H1 (cell line): ENCODE measurements around the gene SLC12A8. TPM values are rescaled to one million over a fixed set of nuclear protein-coding genes. Genes with fewer than 3 reads are reported as not detected.

ENCODE experiments used
- CTCF ChIA-PET: fragments of 300-600 bp; sonication (Branson Sonifier 250); formaldehyde crosslinking; loops from one replicate; lab custom pipeline; 2021; ENCODE audit not compliant: partially characterized antibody; lab: Charles Lee
- POLR2A ChIA-PET: fragments of 300-600 bp; sonication (Branson Sonifier 250); formaldehyde crosslinking; loops from one replicate; lab custom pipeline; 2021; ENCODE audit warnings: inconsistent platforms; ENCODE audit not compliant: partially characterized antibody; lab: Charles Lee
- DNase-seq, 2 experiments: peaks; one replicate each; pipeline versions ENCODE4 v3.0.0 to v3.0.0-alpha.2; 2010 to 2022; ENCODE audit warnings: low spot score in 2 of 2, low read depth in 1 of 2, mixed read lengths in 1 of 2
- FAIRE-seq: peaks from 2 replicates; lab custom pipeline; 2011; peaks lifted over from hg19 to GRCh38; lab: Jason Lieb, UNC
- H2AFZ ChIP-seq: 2 replicates; pipeline ENCODE4 v1.8.1; 2012; ENCODE audit warnings: low read length, inconsistent platforms
- H2AK5ac ChIP-seq: 2 replicates; pipeline ENCODE4 v1.6.1; 2013; ENCODE audit warnings: low read depth, low read length
- H2BK120ac ChIP-seq: replicated peaks from 2 replicates; pipeline ENCODE3; 2013; ENCODE audit warnings: low read depth, low read length, inconsistent platforms
- H2BK12ac ChIP-seq: 2 replicates; pipeline ENCODE4 v1.6.1; 2013; ENCODE audit warnings: low read depth, low read length
- H2BK15ac ChIP-seq: 2 replicates; pipeline ENCODE4 v1.6.1; 2013; ENCODE audit warnings: low read length
- H2BK20ac ChIP-seq: 2 replicates; pipeline ENCODE4 v1.6.1; 2013; ENCODE audit warnings: low read length
- H2BK5ac ChIP-seq: 2 replicates; pipeline ENCODE4 v1.6.1; 2013; ENCODE audit warnings: low read depth, low read length
- H3K14ac ChIP-seq: 2 replicates; pipeline ENCODE4 v1.6.1; 2013; ENCODE audit warnings: inconsistent platforms; ENCODE audit not compliant: insufficient read length
- H3K18ac ChIP-seq: 2 replicates; pipeline ENCODE4 v1.6.1; 2013; ENCODE audit warnings: low read length; ENCODE audit errors: extremely low read depth
- H3K23ac ChIP-seq: 2 replicates; pipeline ENCODE4 v1.6.1; 2013; ENCODE audit warnings: inconsistent platforms; ENCODE audit not compliant: insufficient read length
- H3K23me2 ChIP-seq: 2 replicates; pipeline ENCODE4 v1.6.1; 2013; ENCODE audit warnings: low read depth, low read length
- H3K27ac ChIP-seq: 2 replicates; pipeline ENCODE4 v1.6.1; 2011; ENCODE audit warnings: low read depth, low read length, inconsistent platforms
- H3K27me3 ChIP-seq, 4 experiments: replicated peaks in 1 of 4; 1 replicate in 1 of 4; 2 replicates in 3 of 4; pipeline versions ENCODE4 v1.6.1 to v1.8.1; 2011 to 2013; ENCODE audit warnings: low read length in 3 of 4, mild to moderate bottlenecking in 3 of 4, inconsistent platforms in 2 of 4, mixed read lengths in 2 of 4, moderate library complexity in 1 of 4; ENCODE audit not compliant: control insufficient read depth in 3 of 4, insufficient read depth in 3 of 4; ENCODE audit errors: extremely low read depth in 1 of 4
- H3K36me3 ChIP-seq, 4 experiments: 2 replicates each; pipeline versions ENCODE4 v1.6.1 to v1.8.1; 2011 to 2013; ENCODE audit warnings: mild to moderate bottlenecking in 4 of 4, low read length in 3 of 4, moderate library complexity in 2 of 4, control low read depth in 1 of 4, inconsistent platforms in 1 of 4; ENCODE audit not compliant: insufficient read depth in 4 of 4, control insufficient read depth in 2 of 4
- H3K4ac ChIP-seq: replicated peaks from 2 replicates; pipeline ENCODE3; 2013; ENCODE audit warnings: low read length, low read depth, mixed read lengths, inconsistent platforms; ENCODE audit not compliant: insufficient read length
- H3K4me1 ChIP-seq, 4 experiments: replicated peaks in 1 of 4; 1 replicate in 1 of 4; 2 replicates in 3 of 4; pipeline versions ENCODE4 v1.6.1 to v1.8.1; 2011 to 2013; ENCODE audit warnings: low read length in 3 of 4, inconsistent platforms in 2 of 4, mixed read lengths in 1 of 4; ENCODE audit not compliant: insufficient read depth in 4 of 4, control insufficient read depth in 3 of 4
- H3K4me2 ChIP-seq, 2 experiments: 2 replicates each; pipeline versions ENCODE4 v1.6.1 to v1.8.1; 2011 to 2013; ENCODE audit warnings: low read depth in 2 of 2, low read length in 2 of 2, control low read depth in 1 of 2, inconsistent platforms in 1 of 2, mild to moderate bottlenecking in 1 of 2; ENCODE audit not compliant: insufficient read depth in 1 of 2
- H3K4me3 ChIP-seq, 4 experiments: fragments of 200-600, 300-600 bp in 1 of 4; sonication (generic), shearing (Covaris generic), sonication (Bioruptor Twin) in 1 of 4; 2 replicates each; pipeline versions ENCODE4 v1.5.1 to v1.8.1; 2011 to 2016; ENCODE audit warnings: low read length in 4 of 4, low read depth in 3 of 4, control low read depth in 2 of 4, inconsistent platforms in 2 of 4, mild to moderate bottlenecking in 2 of 4, mixed read lengths in 1 of 4, moderate library complexity in 1 of 4; ENCODE audit not compliant: insufficient read depth in 2 of 4; ENCODE audit errors: extremely low read depth in 1 of 4
- H3K56ac ChIP-seq: replicated peaks from 2 replicates; pipeline ENCODE3; 2013; ENCODE audit warnings: low read depth, mild to moderate bottlenecking, mixed read lengths, low read length, inconsistent platforms; ENCODE audit not compliant: insufficient read length
- H3K79me1 ChIP-seq: 2 replicates; pipeline ENCODE4 v1.6.1; 2013; ENCODE audit warnings: low read depth, low read length, control low read depth
- H3K79me2 ChIP-seq, 2 experiments: 2 replicates each; pipeline versions ENCODE4 v1.6.1 to v1.8.1; 2012 to 2013; ENCODE audit warnings: low read length in 2 of 2, mild to moderate bottlenecking in 2 of 2, inconsistent platforms in 1 of 2; ENCODE audit not compliant: insufficient read depth in 2 of 2, control insufficient read depth in 1 of 2
- H3K9ac ChIP-seq, 4 experiments: replicated peaks in 1 of 4; 1 replicate in 1 of 4; 2 replicates in 3 of 4; pipeline versions ENCODE4 v1.6.1 to v1.8.1; 2011 to 2013; ENCODE audit warnings: low read depth in 3 of 4, low read length in 3 of 4, control low read depth in 2 of 4, mild to moderate bottlenecking in 2 of 4, moderate library complexity in 2 of 4, inconsistent platforms in 1 of 4; ENCODE audit errors: extremely low read depth in 1 of 4
- H3K9me3 ChIP-seq, 2 experiments: 2 replicates each; pipeline versions ENCODE4 v1.6.1 to v1.8.1; 2012 to 2013; ENCODE audit warnings: mild to moderate bottlenecking in 2 of 2, moderate library complexity in 2 of 2, control low read depth in 1 of 2, inconsistent platforms in 1 of 2, low read depth in 1 of 2, low read length in 1 of 2, mixed read lengths in 1 of 2; ENCODE audit not compliant: insufficient read depth in 2 of 2
- H4K20me1 ChIP-seq, 2 experiments: replicated peaks in 1 of 2; 2 replicates each; pipeline versions ENCODE3 to v1.8.1; 2011 to 2013; ENCODE audit warnings: inconsistent platforms in 2 of 2, low read length in 2 of 2, mild to moderate bottlenecking in 1 of 2; ENCODE audit not compliant: insufficient read depth in 2 of 2, control insufficient read depth in 1 of 2
- H4K5ac ChIP-seq: 2 replicates; pipeline ENCODE4 v1.6.1; 2013; ENCODE audit warnings: low read length, low read depth, mixed read lengths, inconsistent platforms; ENCODE audit not compliant: insufficient read length
- H4K8ac ChIP-seq: 2 replicates; pipeline ENCODE4 v1.8.0; 2013; ENCODE audit warnings: mild to moderate bottlenecking, moderate library complexity, low read length, inconsistent platforms; ENCODE audit not compliant: insufficient read depth; ENCODE audit errors: extremely low read depth
- H4K91ac ChIP-seq: replicated peaks from 2 replicates; pipeline ENCODE3; 2013; ENCODE audit warnings: low read length, mixed read lengths, inconsistent platforms; ENCODE audit not compliant: insufficient read length
- CHD1 ChIP-seq: IDR thresholded peaks from 2 replicates; pipeline ENCODE4 v1.6.1; 2012; ENCODE audit warnings: low read depth, low read length, improper control_type of control experiment
- CTCF ChIP-seq, 3 experiments: IDR thresholded peaks; 1 replicate in 2 of 3; 2 replicates in 1 of 3; pipeline versions ENCODE4 v1.5.1 to v1.6.1; 2011; ENCODE audit warnings: low read length in 3 of 3, mild to moderate bottlenecking in 3 of 3, inconsistent platforms in 2 of 3, low read depth in 1 of 3, moderate library complexity in 1 of 3; ENCODE audit not compliant: insufficient read depth in 1 of 3; ENCODE audit errors: control extremely low read depth in 1 of 3
- HDAC6 ChIP-seq: IDR thresholded peaks from one replicate; pipeline ENCODE4 v1.7.1; 2012; ENCODE audit warnings: low read depth, mild to moderate bottlenecking, inconsistent platforms, low read length, moderate library complexity
- RBBP5 ChIP-seq: IDR thresholded peaks from 2 replicates; pipeline ENCODE4 v1.7.1; 2012; ENCODE audit warnings: low read depth, mild to moderate bottlenecking, inconsistent platforms, low read length, moderate library complexity, borderline replicate concordance
- RNF2 ChIP-seq: fragments of 200-900, 300-1000 bp; sonication (generic); IDR thresholded peaks from 2 replicates; pipeline ENCODE4 v1.7.1; 2016; ENCODE audit warnings: borderline replicate concordance, low read depth, mild to moderate bottlenecking, antibody characterized with exemption, low read length; ENCODE audit not compliant: poor library complexity, severe bottlenecking; ENCODE audit errors: missing control alignments
- SP2 ChIP-seq: IDR thresholded peaks from 2 replicates; pipeline ENCODE4 v1.6.1; 2012; ENCODE audit warnings: mild to moderate bottlenecking, low read length, inconsistent platforms
- SP4 ChIP-seq: IDR thresholded peaks from 2 replicates; pipeline ENCODE4 v1.6.1; 2012; ENCODE audit warnings: low read length, inconsistent platforms
- TAF1 ChIP-seq: IDR thresholded peaks from 2 replicates; pipeline ENCODE4 v1.6.1; 2011; ENCODE audit warnings: mild to moderate bottlenecking, low read depth, low read length
- TCF12 ChIP-seq: IDR thresholded peaks from 2 replicates; pipeline ENCODE4 v1.6.1; 2011; ENCODE audit warnings: low read depth, mild to moderate bottlenecking, low read length
- ZNF274 ChIP-seq: IDR thresholded peaks from 2 replicates; pipeline ENCODE4 v1.7.0; 2012; ENCODE audit warnings: low read length, borderline replicate concordance; ENCODE audit errors: extremely low read depth
- WGBS, 2 experiments: shearing (Covaris generic) in 1 of 2; methylation state at CpG; one replicate each; pipeline versions ENCODE4 v1.1.6 to v1.1.7; 2013 to 2015; ENCODE audit warnings: low lambda C conversion rate in 2 of 2, mixed read lengths in 2 of 2, inconsistent platforms in 1 of 2, low coverage in 1 of 2, missing lambda C conversion rate in 1 of 2; ENCODE audit not compliant: insufficient replicate concordance in 2 of 2, insufficient coverage in 1 of 2, insufficient read length in 1 of 2; ENCODE audit errors: extremely low coverage in 1 of 2, missing lambda C conversion rate in 1 of 2; 5-methylcytosine and 5-hydroxymethylcytosine counted together
- polyA plus RNA-seq, 7 experiments: library from polyadenylated mRNA; depleted of rRNA in 3 of 7; stranded (reverse) in 5 of 7; unstranded in 2 of 7; fragments of >200 nt in 5 of 7; fragments of 200-250 nt in 2 of 7; gene quantifications; 1 replicate in 5 of 7; 2 replicates in 1 of 7; 4 replicates in 1 of 7; pipeline versions ENCODE4 v1.2.1 to v1.2.3, GENCODE V29; 2011 to 2013; ENCODE audit warnings: missing spikeins in 2 of 7, mixed read lengths in 2 of 7
- total RNA-seq: library from RNA; stranded (reverse); fragmentation: NEBNext Ultra II Directional; extraction: Animal tissue kit (Norgen Biotek cat#: 25700); gene quantifications from 2 replicates; pipeline ENCODE4 v1.2.1, GENCODE V29; 2021

Gene SLC12A8
- total and polyA plus RNA-seq, 2 of the 8 experiments (the other 6 are each of a cell fraction or from before 2014, with no cell fraction given) = 13.7 to 14.4 TPM

GRCh38 chr3:125212091-125212508 is 448 bp downstream of the SLC12A8 start:
- ChIA-PET POLR2A (interaction anchor here (0.6 to 1.4 kb wide), 7 partner anchors 9 to 384 kb away, joined by 3 to 7 read pairs (median 3); partner anchors contain the start of gene ZNF148), CTCF (interaction anchor here (0.6 to 1.6 kb wide), 3 partner anchors 10 to 61 kb away, joined by 3 to 11 read pairs (median 3); no protein-coding TSS in a partner anchor)
- H2BK12ac ChIP-seq = peak overlapping the region; percentile 86; the same call in 1 of the 2 replicates
- peak overlapping the region; percentile 42 for H3K56ac ChIP-seq
- H4K5ac ChIP-seq = peak overlapping the region; percentile 60
- no peak overlapping the region; the same call in 1 of the 2 replicates for H2BK20ac ChIP-seq
- FAIRE-seq = no peak
- H3K36me3 ChIP-seq = peaks cover 0 to 2% (median 0%) of the 10 kb centered on the region in 4 experiments; a peak in 1 of 8 replicates
- peak overlapping the region; percentile 26 for H3K18ac ChIP-seq
- peak overlapping the region; percentile 41 for H3K4ac ChIP-seq
- WGBS, 2 experiments = 2% methylated on average over 23 of the region's 28 CpGs; no CpG with 5 or more reads in 1 of the 2 experiments
- no peak overlapping the region for H3K23ac ChIP-seq
- H3K14ac ChIP-seq = no peak overlapping the region
- no peaks in the 10 kb centered on the region for H3K9me3 ChIP-seq
- peak overlapping the region; percentile 93 for H4K8ac ChIP-seq
- H3K23me2 ChIP-seq = peaks cover 11% of the 10 kb centered on the region; the same call in 1 of the 2 replicates
- peak overlapping the region; percentile 71 to 94 for H3K4me2 ChIP-seq
- H2BK15ac ChIP-seq = no peak overlapping the region
- peak overlapping the region; percentile 51 to 72 (median 59); a peak in 6 of 7 replicates for H3K9ac ChIP-seq
- peaks cover 0 to 5% (median 3%) of the 10 kb centered on the region in 4 experiments; a peak in 3 of 7 replicates for H3K27me3 ChIP-seq
- H3K79me2 ChIP-seq = no peaks in the 10 kb centered on the region
- H3K4me3 ChIP-seq = peak overlapping the region; percentile 61 to 81 (median 65)
- H3K79me1 ChIP-seq = no peaks in the 10 kb centered on the region
- H4K20me1 ChIP-seq = no peaks in the 10 kb centered on the region
- H3K4me1 ChIP-seq = peaks cover 8 to 21% (median 14%) of the 10 kb centered on the region in 4 experiments
- peak overlapping the region; percentile 69; the same call in 1 of the 2 replicates for H2BK5ac ChIP-seq
- peak in 1 of 2 experiments; percentile 79 for DNase-seq
- H2AFZ ChIP-seq = peak overlapping the region; percentile 71; the same call in 1 of the 2 replicates
- H3K27ac ChIP-seq = peak overlapping the region; percentile 8; the same call in 1 of the 2 replicates
- peak overlapping the region; percentile 70 for H4K91ac ChIP-seq
- H2BK120ac ChIP-seq = no peak overlapping the region
- H2AK5ac ChIP-seq = no peak overlapping the region
- TF ChIP-seq SP4 = 0 out of 2 replicates have a peak, but pooled peaks have one; percentile 50
- TF ChIP-seq TCF12 = no peak
- TF ChIP-seq RBBP5 = 0 out of 2 replicates have a peak, but pooled peaks have one; percentile 44
- TF ChIP-seq CTCF (IDR thresholded peaks at IDR 0.05; ENCODE audit: control extremely low read depth in 1 of 3, insufficient read depth in 1 of 3, low read depth in 1 of 3, low read length in 3 of 3) = no peak
- TF ChIP-seq RNF2 = no peak
- no peak for TF ChIP-seq HDAC6
- TF ChIP-seq SP2 = no peak
- no peak for TF ChIP-seq CHD1
- no peak for TF ChIP-seq ZNF274
- TF ChIP-seq TAF1 = peak; percentile 49; the same call in 1 of the 2 replicates
